Stimulated activated CD4-positive, alpha-beta T cell treated with anti-CD3 and anti-CD28 coated beads, TNF-alpha, amount 100 ng/mL, for 48 hours (primary cell): ENCODE results near the gene CBLL2.
"Not testable (repeated sequence)": the region's sequence is repeated elsewhere in the genome, so short reads cannot be mapped to it uniquely, and the experiment has no call there.

Experiments
- DNase-seq, 3 donors: peaks; one replicate each; pipeline ENCODE4 v3.0.0-alpha.2; 2020; ENCODE audit warnings: low read depth in 3 of 3

CBLL2 gene

GRCh38 chrX:22272613-22273012 is at the start of gene CBLL2:
Gene CBLL2 (plus strand): TSS chrX:22272913. CDS start chrX:22272992, 79 bp downstream.
- DNase-seq = no peak

- DNase-seq = no peak
These were observed 38.3 kb upstream of the CBLL2 start for GRCh38 chrX:22234380-22234779.

- DNase-seq = no peak
These were observed 35.2 kb upstream of the CBLL2 start for GRCh38 chrX:22237479-22237878.

GRCh38 chrX:22246620-22247019 is 26.1 kb upstream of the CBLL2 start:
- DNase-seq = no peak

GRCh38 chrX:22247169-22247568 is 25.5 kb upstream of the CBLL2 start:
- DNase-seq = no peak

- DNase-seq = no peak
These were observed 24.3 kb upstream of the CBLL2 start for GRCh38 chrX:22248401-22248800.

- no peak for DNase-seq
These were observed 23.3 kb upstream of the CBLL2 start for GRCh38 chrX:22249371-22249770.

GRCh38 chrX:22268706-22269105 is 4.0 kb upstream of the CBLL2 start:
- DNase-seq = no peak

- no peak for DNase-seq
These were observed 1.1 kb downstream of the CBLL2 start for GRCh38 chrX:22273714-22274317.

GRCh38 chrX:22276781-22277180 is 4.1 kb downstream of the CBLL2 start:
- no peak for DNase-seq

- no peak for DNase-seq
These were observed 5.7 kb downstream of the CBLL2 start for GRCh38 chrX:22278375-22278774.

- not testable (repeated sequence) for DNase-seq
These were observed 16.5 kb downstream of the CBLL2 start for GRCh38 chrX:22289209-22289608.

- no peak for DNase-seq
These were observed 24.2 kb downstream of the CBLL2 start for GRCh38 chrX:22296871-22297270.

GRCh38 chrX:22300130-22300529 is 27.4 kb downstream of the CBLL2 start:
- no peak for DNase-seq

- DNase-seq = no peak
These were observed 38.1 kb downstream of the CBLL2 start for GRCh38 chrX:22310779-22311178.

GRCh38 chrX:22313766-22314165 is 41.1 kb downstream of the CBLL2 start:
- no peak for DNase-seq

- DNase-seq = no peak
These were observed 41.5 kb downstream of the CBLL2 start for GRCh38 chrX:22314211-22314610.

GRCh38 chrX:22314692-22315091 is 42.0 kb downstream of the CBLL2 start:
- DNase-seq = no peak

GRCh38 chrX:22315151-22315550 is 42.4 kb downstream of the CBLL2 start:
- no peak for DNase-seq

GRCh38 chrX:22320236-22320873 is 47.6 kb downstream of the CBLL2 start:
- no peak for DNase-seq

GRCh38 chrX:22323541-22323940 is 50.8 kb downstream of the CBLL2 start:
- DNase-seq = no peak
